ENCODE data around the gene TMCO6. TPM values are rescaled to one million over a fixed set of nuclear protein-coding genes. Genes with fewer than 3 reads are reported as not detected.
"Not testable (repeated sequence)": the region's sequence is repeated elsewhere in the genome, so short reads cannot be mapped to it uniquely, and the experiment has no call there.

TMCO6 gene
- total RNA-seq, 1 donor from 2014 or later = 9.6 TPM

GRCh38 chr5:140630292-140631035, 8.8 kb upstream of the TMCO6 start:
- no peak for DNase-seq (ENCODE audit: low spot score)

GRCh38 chr5:140631036-140631417, 8.2 kb upstream of the TMCO6 start:
- no peak for DNase-seq (ENCODE audit: low spot score)

- DNase-seq (ENCODE audit: low spot score) = no peak
Measured at GRCh38 chr5:140631831-140632365, 7.4 kb upstream of the TMCO6 start.

GRCh38 chr5:140632366-140633020, 6.8 kb upstream of the TMCO6 start:
- DNase-seq (ENCODE audit: low spot score) = no peak

GRCh38 chr5:140633021-140633471, 6.2 kb upstream of the TMCO6 start, which contains the start of gene CD14:
Gene CD14, minus strand, starts transcription at chr5:140633175. Its CDS starts 104 bp downstream, at chr5:140633071.
- no peak for DNase-seq (ENCODE audit: low spot score)

- no peak for DNase-seq (ENCODE audit: low spot score)
Measured at GRCh38 chr5:140633501-140633900, 5.8 kb upstream of the TMCO6 start.

GRCh38 chr5:140634103-140634502, 5.1 kb upstream of the TMCO6 start:
- no peak for DNase-seq (ENCODE audit: low spot score)

GRCh38 chr5:140635291-140636257, 3.7 kb upstream of the TMCO6 start:
- no peak for DNase-seq (ENCODE audit: low spot score)

- no peak for DNase-seq (ENCODE audit: low spot score)
Measured at GRCh38 chr5:140637371-140638100, 1.7 kb upstream of the TMCO6 start.

- DNase-seq (ENCODE audit: low spot score) = not testable (repeated sequence)
Measured at GRCh38 chr5:140638898-140639147, 428 bp upstream of the TMCO6 start.

- DNase-seq (ENCODE audit: low spot score) = no peak
Measured at GRCh38 chr5:140641716-140642115, 2.5 kb downstream of the TMCO6 start.

- no peak for DNase-seq (ENCODE audit: low spot score)
Measured at GRCh38 chr5:140642718-140643117, 3.5 kb downstream of the TMCO6 start.

- no peak for DNase-seq (ENCODE audit: low spot score)
Measured at GRCh38 chr5:140647042-140647419, 7.8 kb downstream of the TMCO6 start.

- no peak for DNase-seq (ENCODE audit: low spot score)
Measured at GRCh38 chr5:140658870-140659269, 19.6 kb downstream of the TMCO6 start.

GRCh38 chr5:140660371-140660770, 21.1 kb downstream of the TMCO6 start:
- not testable (repeated sequence) for DNase-seq (ENCODE audit: low spot score)

GRCh38 chr5:140664030-140664358, 24.7 kb downstream of the TMCO6 start:
- DNase-seq (ENCODE audit: low spot score) = no peak

GRCh38 chr5:140664359-140665119, 25.3 kb downstream of the TMCO6 start, which contains the start of gene WDR55:
Gene WDR55, plus strand, starts transcription at chr5:140664904. Its CDS starts 9 bp downstream, at chr5:140664913.
- DNase-seq (ENCODE audit: low spot score) = peak; percentile 98

- not testable (repeated sequence) for DNase-seq (ENCODE audit: low spot score)
Measured at GRCh38 chr5:140671035-140671434, 31.8 kb downstream of the TMCO6 start.

GRCh38 chr5:140671472-140672125, 32.3 kb downstream of the TMCO6 start:
- no peak for DNase-seq (ENCODE audit: low spot score)
